GM18951 (cell line): ENCODE measurements around the gene CRELD2.

Experiments used
- POLR2A ChIP-seq: IDR thresholded peaks from 4 replicates; pipeline ENCODE4 v1.6.1; 2011; ENCODE audit warnings: mild to moderate bottlenecking; ENCODE audit not compliant: insufficient read length, insufficient read depth; ENCODE audit errors: extremely low read depth
- in situ Hi-C: fragments of 300-500 bp; cut with MboI; formaldehyde crosslinking; loops from one replicate; pipeline ENCODE4 v1.12.0; 2022; ENCODE audit warnings: low sequenced_read_pairs, mixed read lengths, inconsistent platforms; ENCODE audit not compliant: unreplicated experiment

CRELD2 gene

GRCh38 chr22:49976439-49977175, 58.2 kb downstream of the CRELD2 start:
- in situ Hi-C loops: no loop called here
- TF ChIP-seq POLR2A: no peak
